Esophagus (tissue), 2 donors: ENCODE results near the gene CD151. TPM values are rescaled to one million over a fixed set of nuclear protein-coding genes. Genes with fewer than 3 reads are reported as not detected.

ENCODE experiments used
- H3K27ac ChIP-seq, 2 donors: one replicate each; pipeline ENCODE4 v1.5.1; 2013; ENCODE audit warnings: low read depth in 2 of 2, mild to moderate bottlenecking in 2 of 2, inconsistent platforms in 1 of 2, low read length in 1 of 2, moderate library complexity in 1 of 2
- H3K27me3 ChIP-seq, 2 donors: one replicate each; pipeline ENCODE4 v1.6.1; 2013; ENCODE audit warnings: low read length in 2 of 2, control low read depth in 1 of 2, mild to moderate bottlenecking in 1 of 2; ENCODE audit not compliant: insufficient read depth in 2 of 2, control insufficient read depth in 1 of 2
- H3K36me3 ChIP-seq, 2 donors: one replicate each; pipeline ENCODE4 v1.6.1; 2013; ENCODE audit warnings: low read length in 1 of 2; ENCODE audit not compliant: control insufficient read depth in 2 of 2, insufficient read depth in 2 of 2
- H3K4me1 ChIP-seq, 2 donors: one replicate each; pipeline ENCODE4 v1.6.1; 2013; ENCODE audit warnings: low read length in 1 of 2; ENCODE audit not compliant: control insufficient read depth in 2 of 2, insufficient read depth in 2 of 2
- H3K4me3 ChIP-seq, 2 donors: one replicate each; pipeline ENCODE4 v1.5.1; 2013; ENCODE audit warnings: low read length in 2 of 2, mild to moderate bottlenecking in 2 of 2, low read depth in 1 of 2, moderate library complexity in 1 of 2
- H3K9me3 ChIP-seq, 2 donors: one replicate each; pipeline ENCODE4 v1.6.1; 2013; ENCODE audit warnings: mild to moderate bottlenecking in 2 of 2, low read depth in 1 of 2, low read length in 1 of 2, moderate library complexity in 1 of 2; ENCODE audit not compliant: control insufficient read depth in 2 of 2, insufficient read depth in 1 of 2
- WGBS, 2 donors: extraction: QIAGEN DNeasy Blood & Tissue Kit; methylation state at CpG; one replicate each; pipeline ENCODE4 v1.1.7; 2013; 5-methylcytosine and 5-hydroxymethylcytosine counted together
- polyA plus RNA-seq, 2 donors: library from polyadenylated mRNA; stranded (reverse); fragments of 200-250 nt; gene quantifications; one replicate each; pipeline ENCODE4 v1.2.3, GENCODE V29; 2013
- donor health status: healthy with polysubstance abuse.
- donor health status: Bipolar disorder and iron deficiency.

The CD151 gene
- polyA plus RNA-seq, 2 donors: 75.5 to 108 TPM

- H3K4me1 ChIP-seq: peaks cover 15 to 22% of the 10 kb centered on the region in 2 donors
- 51 to 62% methylated on average over 11 of the region's 11 CpGs for WGBS, 2 donors
- H3K9me3 ChIP-seq: no peaks in the 10 kb centered on the region
- H3K36me3 ChIP-seq: no peaks in the 10 kb centered on the region
- H3K4me3 ChIP-seq: no peak overlapping the region
- H3K27me3 ChIP-seq: peaks cover 0 to 5% of the 10 kb centered on the region in 2 donors
- peak overlapping the region in 1 of 2 donors; percentile 24 for H3K27ac ChIP-seq
Observed at GRCh38 chr11:846496-847098, 13.8 kb downstream of the CD151 start.

DNA sequence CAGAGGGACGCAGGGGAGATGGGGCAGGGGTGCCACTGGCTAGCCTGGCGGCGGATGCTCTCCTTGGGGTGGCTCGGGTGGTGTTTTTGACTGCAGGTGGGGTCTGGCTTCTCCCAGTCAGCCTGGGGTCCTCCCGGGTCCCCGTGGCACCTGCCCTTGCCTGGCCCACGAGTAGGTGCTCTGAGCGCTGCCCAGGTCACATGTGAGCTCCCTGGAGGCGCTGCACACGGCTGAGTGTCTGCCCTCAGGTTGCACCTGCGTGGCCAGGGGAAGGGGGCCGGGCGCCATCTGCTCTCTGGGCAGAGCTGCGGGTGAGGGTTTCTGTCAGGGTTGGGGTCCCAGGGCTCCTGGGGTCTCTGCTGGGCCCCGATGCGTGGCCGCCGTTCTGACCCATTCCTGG lies 15.1 kb downstream of the CD151 start:
- H3K27me3 ChIP-seq: peaks cover 0 to 5% of the 10 kb centered on the region in 2 donors
- no peaks in the 10 kb centered on the region for H3K36me3 ChIP-seq
- H3K4me1 ChIP-seq: peaks cover 15 to 22% of the 10 kb centered on the region in 2 donors
- H3K27ac ChIP-seq: no peak overlapping the region
- no peaks in the 10 kb centered on the region for H3K9me3 ChIP-seq
- no peak overlapping the region for H3K4me3 ChIP-seq
- WGBS, 2 donors: 76 to 79% methylated on average over 18 of the region's 18 CpGs

DNA sequence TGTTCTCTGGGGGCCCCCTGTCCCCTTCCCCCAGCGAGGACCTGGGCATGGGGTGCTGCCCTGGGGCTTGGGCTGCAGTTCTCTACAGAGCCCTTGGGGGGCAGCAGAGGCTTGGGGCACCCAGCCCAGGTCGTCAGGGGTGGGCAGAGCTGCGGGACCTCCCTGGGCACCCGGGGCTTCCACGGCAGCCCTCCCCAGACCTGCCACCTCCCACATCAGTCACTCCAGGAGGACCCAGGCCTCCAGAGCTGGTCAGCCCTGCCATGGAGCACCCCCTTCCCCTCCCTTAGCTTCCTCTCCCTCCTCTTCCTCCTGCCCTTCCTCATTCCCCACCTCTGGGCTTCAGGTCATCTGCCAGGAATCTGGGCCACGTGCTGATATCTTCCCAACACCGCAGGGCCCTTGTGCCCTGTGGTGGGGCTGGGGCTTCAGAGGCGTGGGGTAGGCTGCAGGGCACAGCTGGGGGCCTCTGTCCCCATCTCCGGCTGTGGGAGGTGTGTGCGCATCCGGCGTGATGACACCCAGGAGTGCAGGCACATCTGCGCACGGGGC lies 15.7 kb downstream of the CD151 start:
- Histone ChIP-seq H3K9me3 (no peaks in the 10 kb centered on the region), H3K4me3 (no peak overlapping the region), H3K4me1 (peaks cover 10 to 22% of the 10 kb centered on the region in 2 donors), H3K27me3 (peaks cover 0 to 5% of the 10 kb centered on the region in 2 donors), H3K36me3 (no peaks in the 10 kb centered on the region), H3K27ac (no peak overlapping the region)
- 27 to 35% methylated on average over 13 to 14 of the region's 14 CpGs for WGBS, 2 donors

GRCh38 chr11:849104-849824 lies 16.5 kb downstream of the CD151 start:
- no peak overlapping the region for H3K27ac ChIP-seq
- 6 to 11% methylated on average over 37 to 71 of the region's 71 CpGs for WGBS, 2 donors
- peaks cover 9 to 22% of the 10 kb centered on the region in 2 donors for H3K4me1 ChIP-seq
- H3K9me3 ChIP-seq: no peaks in the 10 kb centered on the region
- H3K36me3 ChIP-seq: no peaks in the 10 kb centered on the region
- H3K4me3 ChIP-seq: peak overlapping the region in 1 of 2 donors; percentile 37
- H3K27me3 ChIP-seq: peaks cover 0 to 5% of the 10 kb centered on the region in 2 donors

DNA sequence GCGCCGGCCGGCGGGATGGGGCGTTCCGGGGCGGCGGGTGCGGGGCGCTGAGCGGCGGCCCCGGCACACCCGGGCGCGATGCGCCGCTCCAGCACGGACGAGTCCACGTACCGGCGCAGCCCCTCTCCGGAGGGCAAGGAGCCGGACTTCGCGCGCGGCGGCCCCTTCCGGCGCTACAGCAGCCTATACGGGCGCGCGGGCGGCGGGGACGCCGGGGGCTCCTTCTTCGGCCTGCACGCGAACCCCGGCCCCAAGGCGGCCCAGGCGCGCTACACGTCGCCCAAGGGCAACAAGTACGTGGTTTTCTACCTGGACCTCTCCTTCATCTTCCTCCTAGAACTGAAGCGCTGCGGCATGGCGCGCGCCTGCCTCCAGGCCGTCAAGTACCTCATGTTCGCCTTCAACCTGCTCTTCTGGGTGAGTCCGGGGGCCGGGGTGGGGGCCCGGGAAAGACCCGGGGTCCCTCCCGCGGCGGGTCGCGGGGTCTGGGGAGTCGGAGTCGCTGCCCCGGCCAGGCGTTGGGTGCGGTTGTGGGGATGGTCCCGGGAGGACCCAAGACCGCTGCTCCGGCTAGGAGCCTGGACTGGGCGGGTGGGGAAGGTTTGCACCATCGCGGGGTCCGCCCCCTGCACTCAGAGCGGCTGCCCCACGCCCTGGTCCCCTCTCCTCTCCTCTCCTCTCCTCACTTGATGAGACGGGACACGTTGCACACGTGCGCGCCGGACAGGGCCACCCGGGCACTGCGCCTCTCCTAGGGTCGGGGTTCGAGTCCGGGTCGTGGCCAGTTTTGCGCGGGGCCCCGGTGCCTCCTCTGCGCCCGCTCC lies 17.4 kb downstream of the CD151 start:
- 25 to 27% methylated on average over 85 to 97 of the region's 97 CpGs for WGBS, 2 donors
- Histone ChIP-seq H3K4me1 (peaks cover 7 to 19% of the 10 kb centered on the region in 2 donors), H3K9me3 (no peaks in the 10 kb centered on the region), H3K27ac (no peak overlapping the region), H3K27me3 (peaks cover 0 to 5% of the 10 kb centered on the region in 2 donors), H3K36me3 (no peaks in the 10 kb centered on the region), H3K4me3 (peak overlapping the region; percentile 13 to 37)

- no peak overlapping the region for H3K27ac ChIP-seq
- peaks cover 5 to 16% of the 10 kb centered on the region in 2 donors for H3K4me1 ChIP-seq
- no peak overlapping the region for H3K4me3 ChIP-seq
- peaks cover 0 to 5% of the 10 kb centered on the region in 2 donors for H3K27me3 ChIP-seq
- H3K36me3 ChIP-seq: no peaks in the 10 kb centered on the region
- 70 to 76% methylated on average over 25 to 28 of the region's 28 CpGs for WGBS, 2 donors
- no peaks in the 10 kb centered on the region for H3K9me3 ChIP-seq
Observed at GRCh38 chr11:850775-851763, 18.3 kb downstream of the CD151 start.

GRCh38 chr11:852762-853161 lies 20.0 kb downstream of the CD151 start:
- H3K27me3 ChIP-seq: peaks cover 0 to 5% of the 10 kb centered on the region in 2 donors
- no peaks in the 10 kb centered on the region for H3K36me3 ChIP-seq
- H3K4me1 ChIP-seq: peaks cover 5 to 12% of the 10 kb centered on the region in 2 donors
- H3K4me3 ChIP-seq: no peak overlapping the region
- 80 to 82% methylated on average over 15 of the region's 15 CpGs for WGBS, 2 donors
- H3K9me3 ChIP-seq: no peaks in the 10 kb centered on the region
- H3K27ac ChIP-seq: no peak overlapping the region

- Histone ChIP-seq H3K9me3 (no peaks in the 10 kb centered on the region), H3K27ac (no peak overlapping the region), H3K4me3 (no peak overlapping the region), H3K36me3 (no peaks in the 10 kb centered on the region), H3K27me3 (peaks cover 0 to 5% of the 10 kb centered on the region in 2 donors), H3K4me1 (peaks cover 5 to 8% of the 10 kb centered on the region in 2 donors)
- 92% methylated on average over 27 of the region's 27 CpGs for WGBS, 2 donors
Observed at GRCh38 chr11:853682-854448, 21.1 kb downstream of the CD151 start.
